Renal pelvis (tissue), 4 donors: ENCODE data around the gene ARHGAP30. TPM values are rescaled to one million over a fixed set of nuclear protein-coding genes. Genes with fewer than 3 reads are reported as not detected.
"Not testable (repeated sequence)": the region's sequence is repeated elsewhere in the genome, so short reads cannot be mapped to it uniquely, and the experiment has no call there.

Experiments used
- DNase-seq: peaks from one replicate; pipeline ENCODE4 v3.0.0-alpha.2; 2013
- polyA plus RNA-seq, 3 donors: library from polyadenylated mRNA; unstranded; fragments of 120-200 nt; gene quantifications; one replicate each; pipeline ENCODE4 v1.2.1, GENCODE V29; 2013; ENCODE audit not compliant: insufficient read length in 3 of 3

The ARHGAP30 gene
- polyA plus RNA-seq, 3 donors = 1.9 to 2.8 (median 2.4) TPM

GRCh38 chr1:161044908-161045735, 24.6 kb downstream of the ARHGAP30 start:
- peak; percentile 69 for DNase-seq

- DNase-seq = no peak
Observed at GRCh38 chr1:161044535-161044907, 25.2 kb downstream of the ARHGAP30 start.

- DNase-seq = no peak
Observed at GRCh38 chr1:161039546-161039945, 30.1 kb downstream of the ARHGAP30 start.

- no peak for DNase-seq
Observed at GRCh38 chr1:161039154-161039545, 30.5 kb downstream of the ARHGAP30 start.

- DNase-seq = peak; percentile 61
Observed at GRCh38 chr1:161038523-161039153, 31.1 kb downstream of the ARHGAP30 start, which contains the start of gene TSTD1. Gene TSTD1, minus strand, starts transcription at chr1:161038964. Its CDS starts 75 bp downstream, at chr1:161038889.

- DNase-seq = no peak
Observed at GRCh38 chr1:161037661-161038522, 31.8 kb downstream of the ARHGAP30 start.

- DNase-seq = no peak
Observed at GRCh38 chr1:161033751-161034150, 35.9 kb downstream of the ARHGAP30 start.

GRCh38 chr1:161032409-161032808, 37.3 kb downstream of the ARHGAP30 start:
- DNase-seq = no peak

GRCh38 chr1:161031874-161032273, 37.8 kb downstream of the ARHGAP30 start:
- no peak for DNase-seq

- DNase-seq = not testable (repeated sequence)
Observed at GRCh38 chr1:161029466-161029865, 40.2 kb downstream of the ARHGAP30 start.

GRCh38 chr1:161026954-161027353, 42.7 kb downstream of the ARHGAP30 start:
- not testable (repeated sequence) for DNase-seq

- DNase-seq = not testable (repeated sequence)
Observed at GRCh38 chr1:161022432-161022831, 47.3 kb downstream of the ARHGAP30 start.

- DNase-seq = no peak
Observed at GRCh38 chr1:161021970-161022353, 47.7 kb downstream of the ARHGAP30 start.

- DNase-seq = peak; percentile 89
Observed at GRCh38 chr1:161021165-161021969, 48.3 kb downstream of the ARHGAP30 start.

GRCh38 chr1:161020509-161021164, 49.1 kb downstream of the ARHGAP30 start, which contains the start of gene F11R:
Gene F11R, minus strand, starts transcription at chr1:161021152. Its CDS starts 79 bp downstream, at chr1:161021073.
- DNase-seq = peak; percentile 55

GRCh38 chr1:161019751-161020495, 49.8 kb downstream of the ARHGAP30 start:
- no peak for DNase-seq

- not testable (repeated sequence) for DNase-seq
Observed at GRCh38 chr1:161019111-161019660, 50.5 kb downstream of the ARHGAP30 start.

GRCh38 chr1:161018631-161018930, 51.1 kb downstream of the ARHGAP30 start:
- DNase-seq = no peak

GRCh38 chr1:161017756-161018630, 51.7 kb downstream of the ARHGAP30 start:
- no peak for DNase-seq
